Sigmoid colon (tissue), 3 donors: ENCODE measurements around the gene OR6S1.

Source experiments
- POLR2A ChIP-seq, 2 donors: fragments of 450-650 bp; IDR thresholded peaks; one replicate each; pipeline ENCODE4 v1.6.1; 2016; ENCODE audit warnings: antibody characterized with exemption in 2 of 2, mild to moderate bottlenecking in 2 of 2, moderate library complexity in 2 of 2
- TF ChIP-seq, protein P1 (sequence below), 4 experiments: fragments of 450-650 bp in 3 of 4; fragments of 200-600 bp in 1 of 4; IDR thresholded peaks; one replicate each; pipeline ENCODE4 v1.5.1; 2016 to 2019; ENCODE audit warnings: antibody characterized with exemption in 4 of 4, mild to moderate bottlenecking in 3 of 4, moderate library complexity in 2 of 4

DNA sequence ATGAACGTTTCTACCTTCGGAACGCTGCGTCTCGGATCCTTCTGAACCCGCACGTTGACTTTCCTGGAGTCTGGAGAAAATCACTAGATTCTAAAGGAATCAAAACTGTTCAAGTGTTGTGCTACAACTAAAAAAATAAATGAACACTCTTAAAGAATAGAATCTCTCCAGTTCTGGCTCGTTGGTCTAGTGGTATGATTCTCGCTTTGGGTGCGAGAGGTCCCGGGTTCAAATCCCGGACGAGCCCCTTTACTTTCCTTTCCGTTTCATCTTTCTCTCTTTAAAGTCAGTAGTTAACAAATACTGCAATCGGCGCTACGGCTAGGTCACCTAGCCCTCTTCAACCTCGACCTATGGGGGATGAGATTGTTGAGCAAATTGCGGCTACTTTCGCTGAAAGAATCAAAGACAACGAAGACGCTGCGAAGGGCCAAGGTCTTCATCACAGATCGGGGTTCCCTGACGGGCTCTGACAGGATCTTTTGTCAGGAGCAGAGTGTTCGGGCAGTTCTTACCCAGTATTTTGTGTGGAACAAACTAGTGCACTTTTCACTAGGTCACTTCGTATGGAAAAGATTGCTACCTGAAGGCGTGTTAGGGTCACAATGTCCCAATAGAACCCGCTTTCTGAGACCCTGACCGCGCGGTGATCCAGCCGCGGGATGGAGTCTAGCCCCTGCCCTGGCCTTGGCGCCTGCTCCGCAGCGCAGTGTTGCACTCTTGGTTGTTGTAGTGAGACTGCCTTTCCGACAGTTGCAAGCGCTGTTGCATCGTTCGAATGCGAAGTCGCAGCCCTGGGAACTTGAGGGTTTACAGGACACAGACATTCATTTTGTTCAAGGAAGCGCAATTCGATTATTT lies 8.4 kb downstream of the OR6S1 start:
- TF ChIP-seq, protein P1, sequence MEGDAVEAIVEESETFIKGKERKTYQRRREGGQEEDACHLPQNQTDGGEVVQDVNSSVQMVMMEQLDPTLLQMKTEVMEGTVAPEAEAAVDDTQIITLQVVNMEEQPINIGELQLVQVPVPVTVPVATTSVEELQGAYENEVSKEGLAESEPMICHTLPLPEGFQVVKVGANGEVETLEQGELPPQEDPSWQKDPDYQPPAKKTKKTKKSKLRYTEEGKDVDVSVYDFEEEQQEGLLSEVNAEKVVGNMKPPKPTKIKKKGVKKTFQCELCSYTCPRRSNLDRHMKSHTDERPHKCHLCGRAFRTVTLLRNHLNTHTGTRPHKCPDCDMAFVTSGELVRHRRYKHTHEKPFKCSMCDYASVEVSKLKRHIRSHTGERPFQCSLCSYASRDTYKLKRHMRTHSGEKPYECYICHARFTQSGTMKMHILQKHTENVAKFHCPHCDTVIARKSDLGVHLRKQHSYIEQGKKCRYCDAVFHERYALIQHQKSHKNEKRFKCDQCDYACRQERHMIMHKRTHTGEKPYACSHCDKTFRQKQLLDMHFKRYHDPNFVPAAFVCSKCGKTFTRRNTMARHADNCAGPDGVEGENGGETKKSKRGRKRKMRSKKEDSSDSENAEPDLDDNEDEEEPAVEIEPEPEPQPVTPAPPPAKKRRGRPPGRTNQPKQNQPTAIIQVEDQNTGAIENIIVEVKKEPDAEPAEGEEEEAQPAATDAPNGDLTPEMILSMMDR (IDR thresholded peaks at IDR 0.05) = no peak
- no peak for TF ChIP-seq POLR2A (IDR thresholded peaks at IDR 0.05)
